Loucy (cell line): ENCODE results near the gene LCMT1.

ENCODE experiments used
- H2AFZ ChIP-seq: fragments of 200-600 bp; sonication (generic); 2 replicates; pipeline ENCODE4 v1.6.0; 2016; ENCODE audit warnings: antibody characterized with exemption, mild to moderate bottlenecking, low read length, moderate library complexity
- H3F3A ChIP-seq: fragments of 200-600 bp; 2 replicates; pipeline ENCODE4 v1.6.0; 2016; ENCODE audit warnings: antibody characterized with exemption, low read depth, mild to moderate bottlenecking
- H3K27me3 ChIP-seq: fragments of 200-600 bp; sonication (generic); 2 replicates; pipeline ENCODE4 v1.6.1; 2014; ENCODE audit warnings: low read length, mild to moderate bottlenecking; ENCODE audit not compliant: insufficient read depth, poor library complexity, severe bottlenecking
- H3K36me3 ChIP-seq: fragments of 200-600 bp; sonication (generic); 2 replicates; pipeline ENCODE4 v1.6.1; 2016; ENCODE audit warnings: low read length; ENCODE audit not compliant: insufficient read depth
- H3K4me1 ChIP-seq: fragments of 200-600 bp; sonication (generic); 2 replicates; pipeline ENCODE4 v1.5.1; 2014; ENCODE audit warnings: low read length, mild to moderate bottlenecking; ENCODE audit not compliant: insufficient read depth, poor library complexity, severe bottlenecking
- H3K4me2 ChIP-seq: fragments of 200-600 bp; sonication (generic); 2 replicates; pipeline ENCODE4 v1.6.0; 2014; ENCODE audit warnings: antibody characterized with exemption, low read length, low read depth, mild to moderate bottlenecking; ENCODE audit not compliant: poor library complexity, severe bottlenecking
- H3K4me3 ChIP-seq: fragments of 200-600 bp; sonication (generic); 2 replicates; pipeline ENCODE4 v1.5.1; 2014; ENCODE audit warnings: low read length, mild to moderate bottlenecking, mixed read lengths; ENCODE audit not compliant: poor library complexity, severe bottlenecking
- H3K79me2 ChIP-seq: fragments of 200-600 bp; sonication (generic); 2 replicates; pipeline ENCODE4 v1.6.1; 2014; ENCODE audit warnings: low read length; ENCODE audit not compliant: insufficient read depth
- H3K9ac ChIP-seq: fragments of 200-600 bp; sonication (generic); 2 replicates; pipeline ENCODE4 v1.6.0; 2014; ENCODE audit warnings: mild to moderate bottlenecking, low read depth, low read length, moderate library complexity; ENCODE audit not compliant: poor library complexity, severe bottlenecking
- H3K9me2 ChIP-seq: fragments of 200-600 bp; sonication (generic); replicated peaks from 2 replicates; pipeline ENCODE4 v1.6.1; 2016; ENCODE audit warnings: low read depth, low read length, mixed read lengths
- H3K9me3 ChIP-seq: fragments of 200-600 bp; sonication (generic); 2 replicates; pipeline ENCODE4 v1.6.1; 2014; ENCODE audit warnings: mild to moderate bottlenecking, antibody characterized with exemption, low read length, low read depth; ENCODE audit not compliant: insufficient read depth
- H4K20me1 ChIP-seq: fragments of 200-600 bp; sonication (generic); 2 replicates; pipeline ENCODE4 v1.6.0; 2014; ENCODE audit warnings: antibody characterized with exemption, low read length, mild to moderate bottlenecking; ENCODE audit not compliant: insufficient read depth, poor library complexity, severe bottlenecking
- CTCF ChIP-seq: fragments of 200-600 bp; sonication (generic); conservative IDR thresholded peaks from 2 replicates; pipeline ENCODE4 v1.5.1; 2014; ENCODE audit warnings: mild to moderate bottlenecking, antibody characterized with exemption, low read length
- EZH2phosphoT487 ChIP-seq: fragments of 200-600 bp; IDR thresholded peaks from 2 replicates; pipeline ENCODE4 v1.6.1; 2018; ENCODE audit warnings: antibody characterized with exemption, mild to moderate bottlenecking, moderate library complexity, borderline replicate concordance

The LCMT1 gene

GRCh38 chr16:25184771-25185170 is 73.2 kb downstream of the LCMT1 start:
- peaks cover 3% of the 10 kb centered on the region for H3K4me1 ChIP-seq
- no peak overlapping the region for H3K9ac ChIP-seq
- H3K27me3 ChIP-seq, result no peaks in the 10 kb centered on the region
- no peaks in the 10 kb centered on the region for H3K9me2 ChIP-seq
- H3F3A ChIP-seq, result no peaks in the 10 kb centered on the region
- H2AFZ ChIP-seq, result no peak overlapping the region
- H3K79me2 ChIP-seq, result no peaks in the 10 kb centered on the region
- no peaks in the 10 kb centered on the region for H4K20me1 ChIP-seq
- no peaks in the 10 kb centered on the region for H3K36me3 ChIP-seq
- no peak overlapping the region for H3K4me2 ChIP-seq
- H3K4me3 ChIP-seq, result no peak overlapping the region
- no peaks in the 10 kb centered on the region for H3K9me3 ChIP-seq
- TF ChIP-seq EZH2phosphoT487 (no peak), CTCF (no peak)

GRCh38 chr16:25187491-25187795 is 75.9 kb downstream of the LCMT1 start:
- H3K4me3 ChIP-seq, result no peak overlapping the region
- no peaks in the 10 kb centered on the region for H3F3A ChIP-seq
- H3K27me3 ChIP-seq, result no peaks in the 10 kb centered on the region
- peaks cover 3% of the 10 kb centered on the region for H3K4me1 ChIP-seq
- no peaks in the 10 kb centered on the region for H3K79me2 ChIP-seq
- H4K20me1 ChIP-seq, result no peaks in the 10 kb centered on the region
- no peaks in the 10 kb centered on the region for H3K36me3 ChIP-seq
- TF ChIP-seq CTCF (no peak), EZH2phosphoT487 (no peak)
- H3K9ac ChIP-seq, result no peak overlapping the region
- no peak overlapping the region for H2AFZ ChIP-seq
- no peaks in the 10 kb centered on the region for H3K9me3 ChIP-seq
- H3K4me2 ChIP-seq, result no peak overlapping the region
- H3K9me2 ChIP-seq, result no peaks in the 10 kb centered on the region

GRCh38 chr16:25189305-25189704 is 77.8 kb downstream of the LCMT1 start:
- no peaks in the 10 kb centered on the region for H3K9me2 ChIP-seq
- H3K27me3 ChIP-seq, result no peaks in the 10 kb centered on the region
- no peak overlapping the region for H3K9ac ChIP-seq
- H3K4me3 ChIP-seq, result no peak overlapping the region
- H3K9me3 ChIP-seq, result no peaks in the 10 kb centered on the region
- H3F3A ChIP-seq, result no peaks in the 10 kb centered on the region
- no peak overlapping the region for H3K4me2 ChIP-seq
- no peaks in the 10 kb centered on the region for H3K79me2 ChIP-seq
- peaks cover 3% of the 10 kb centered on the region for H3K4me1 ChIP-seq
- no peak overlapping the region for H2AFZ ChIP-seq
- TF ChIP-seq EZH2phosphoT487 (no peak), CTCF (no peak)
- H4K20me1 ChIP-seq, result no peaks in the 10 kb centered on the region
- H3K36me3 ChIP-seq, result no peaks in the 10 kb centered on the region
